ENCODE measurements around the gene MRE11. TPM values are rescaled to one million over a fixed set of nuclear protein-coding genes. Genes with fewer than 3 reads are reported as not detected.

MRE11 gene
- total RNA-seq, 6 donors from 2014 or later = 6.7 to 24.7 (median 16.3) TPM

DNA sequence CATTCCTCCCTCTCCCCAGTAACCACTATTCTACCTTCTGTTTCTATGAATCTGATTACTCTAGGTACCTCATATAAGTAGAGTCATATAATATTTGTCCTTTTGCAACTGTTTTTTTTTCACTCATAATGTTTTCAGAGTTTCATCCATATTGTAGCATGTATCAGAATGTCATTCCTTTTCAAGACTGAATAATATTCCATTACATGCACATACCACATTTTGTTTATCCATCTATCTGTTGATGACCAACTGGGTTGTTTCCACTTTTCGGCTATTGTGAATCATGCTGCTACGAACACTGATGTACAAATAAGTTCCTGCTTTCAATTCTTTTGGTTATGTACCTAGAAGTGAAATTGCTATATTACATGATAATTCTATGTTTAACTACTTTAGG lies 40.7 kb downstream of the MRE11 start:
- no peak for ATAC-seq (ENCODE audit: low FRiP score in 2 of 2)
- Histone ChIP-seq H3K9me3 (no peaks in the 10 kb centered on the region), H3K4me1 (no peaks in the 10 kb centered on the region), H3K27me3 (no peaks in the 10 kb centered on the region), H3K27ac (no peak overlapping the region), H3K4me3 (no peak overlapping the region), H3K36me3 (peaks cover 0 to 21% (median 0%) of the 10 kb centered on the region in 4 donors)
- TF ChIP-seq, protein P1, sequence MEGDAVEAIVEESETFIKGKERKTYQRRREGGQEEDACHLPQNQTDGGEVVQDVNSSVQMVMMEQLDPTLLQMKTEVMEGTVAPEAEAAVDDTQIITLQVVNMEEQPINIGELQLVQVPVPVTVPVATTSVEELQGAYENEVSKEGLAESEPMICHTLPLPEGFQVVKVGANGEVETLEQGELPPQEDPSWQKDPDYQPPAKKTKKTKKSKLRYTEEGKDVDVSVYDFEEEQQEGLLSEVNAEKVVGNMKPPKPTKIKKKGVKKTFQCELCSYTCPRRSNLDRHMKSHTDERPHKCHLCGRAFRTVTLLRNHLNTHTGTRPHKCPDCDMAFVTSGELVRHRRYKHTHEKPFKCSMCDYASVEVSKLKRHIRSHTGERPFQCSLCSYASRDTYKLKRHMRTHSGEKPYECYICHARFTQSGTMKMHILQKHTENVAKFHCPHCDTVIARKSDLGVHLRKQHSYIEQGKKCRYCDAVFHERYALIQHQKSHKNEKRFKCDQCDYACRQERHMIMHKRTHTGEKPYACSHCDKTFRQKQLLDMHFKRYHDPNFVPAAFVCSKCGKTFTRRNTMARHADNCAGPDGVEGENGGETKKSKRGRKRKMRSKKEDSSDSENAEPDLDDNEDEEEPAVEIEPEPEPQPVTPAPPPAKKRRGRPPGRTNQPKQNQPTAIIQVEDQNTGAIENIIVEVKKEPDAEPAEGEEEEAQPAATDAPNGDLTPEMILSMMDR (IDR thresholded peaks at IDR 0.05) = no peak
- TF ChIP-seq POLR2AphosphoS5 (IDR thresholded peaks at IDR 0.05) = no peak
- TF ChIP-seq EP300 (IDR thresholded peaks at IDR 0.05) = no peak
- no peak for TF ChIP-seq POLR2A (IDR thresholded peaks at IDR 0.05)
- 94 to 97% methylated on average over 2 of the region's 2 CpGs for WGBS, 2 donors
- DNase-seq = no peak

DNA sequence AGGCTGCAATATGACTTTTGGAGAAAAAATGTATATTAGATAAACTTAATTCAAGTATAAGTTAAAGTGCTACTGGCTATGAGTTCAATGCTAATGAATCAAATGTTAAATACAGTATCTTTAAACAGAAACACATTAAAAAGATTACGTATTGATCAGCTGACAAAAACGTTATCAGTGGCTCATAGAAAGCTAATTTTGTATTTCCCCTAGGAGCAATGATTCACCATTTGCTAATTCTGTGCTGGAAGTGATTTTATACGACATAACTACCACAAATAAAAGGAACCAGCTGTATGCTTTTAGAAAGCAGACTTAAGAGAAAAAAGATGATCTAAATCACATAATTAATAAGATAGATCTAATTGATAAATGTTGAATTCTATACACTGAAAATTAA lies 43.6 kb downstream of the MRE11 start:
- DNase-seq = no peak
- no peaks in the 10 kb centered on the region for H3K9me3 ChIP-seq
- H3K4me1 ChIP-seq = no peaks in the 10 kb centered on the region
- H3K4me3 ChIP-seq = no peak overlapping the region
- ATAC-seq (ENCODE audit: low FRiP score in 2 of 2) = no peak
- H3K27ac ChIP-seq = no peak overlapping the region
- WGBS, 2 donors = 75 to 83% methylated on average over 3 of the region's 3 CpGs
- H3K27me3 ChIP-seq = no peaks in the 10 kb centered on the region
- peaks cover 0 to 26% (median 17%) of the 10 kb centered on the region in 4 donors for H3K36me3 ChIP-seq
- TF ChIP-seq POLR2A (IDR thresholded peaks at IDR 0.05) = no peak
- TF ChIP-seq, protein P1 (IDR thresholded peaks at IDR 0.05) = no peak
- TF ChIP-seq EP300 (IDR thresholded peaks at IDR 0.05) = no peak
- no peak for TF ChIP-seq POLR2AphosphoS5 (IDR thresholded peaks at IDR 0.05)

DNA sequence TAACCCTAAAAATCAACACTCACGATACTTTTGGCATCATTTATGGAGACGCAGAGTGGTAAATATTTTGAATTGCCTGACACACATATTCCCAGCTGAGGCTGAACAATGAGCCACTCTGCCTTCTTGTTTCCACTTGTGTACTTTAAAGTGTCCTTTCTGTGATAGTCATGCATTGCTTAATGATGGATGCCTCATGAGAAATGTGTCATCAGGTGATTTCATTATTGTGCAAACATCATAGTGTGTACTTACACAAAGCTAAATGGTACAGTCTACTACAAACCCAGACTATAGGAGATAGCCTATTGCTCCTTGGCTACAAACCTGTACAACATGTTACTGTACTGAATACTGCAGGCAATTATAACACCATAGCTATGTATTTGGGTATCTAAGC lies 44.2 kb downstream of the MRE11 start:
- TF ChIP-seq POLR2A (IDR thresholded peaks at IDR 0.05) (no peak), EP300 (IDR thresholded peaks at IDR 0.05) (no peak), POLR2AphosphoS5 (IDR thresholded peaks at IDR 0.05) (no peak)
- TF ChIP-seq, protein P1 (IDR thresholded peaks at IDR 0.05) = no peak
- DNase-seq = no peak
- Histone ChIP-seq H3K9me3 (no peaks in the 10 kb centered on the region), H3K4me1 (no peaks in the 10 kb centered on the region), H3K27ac (no peak overlapping the region), H3K4me3 (no peak overlapping the region), H3K36me3 (peaks cover 0 to 31% (median 19%) of the 10 kb centered on the region in 4 donors), H3K27me3 (no peaks in the 10 kb centered on the region)
- ATAC-seq (ENCODE audit: low FRiP score in 2 of 2) = peak in 1 of 2 donors; percentile 41
- WGBS, 2 donors = 84 to 86% methylated on average over 2 of the region's 2 CpGs

- no peaks in the 10 kb centered on the region for H3K9me3 ChIP-seq
- no peak overlapping the region for H3K27ac ChIP-seq
- H3K4me1 ChIP-seq = no peaks in the 10 kb centered on the region
- WGBS, 2 donors = 88 to 94% methylated on average over 1 of the region's 1 CpG
- TF ChIP-seq, protein P1 (IDR thresholded peaks at IDR 0.05) = no peak
- peaks cover 0 to 32% (median 21%) of the 10 kb centered on the region in 4 donors for H3K36me3 ChIP-seq
- DNase-seq (no peak), ATAC-seq (ENCODE audit: low FRiP score in 2 of 2) (no peak)
- H3K4me3 ChIP-seq = no peak overlapping the region
- no peaks in the 10 kb centered on the region for H3K27me3 ChIP-seq
Measured at GRCh38 chr11:94449029-94449428, 44.6 kb downstream of the MRE11 start.

DNA sequence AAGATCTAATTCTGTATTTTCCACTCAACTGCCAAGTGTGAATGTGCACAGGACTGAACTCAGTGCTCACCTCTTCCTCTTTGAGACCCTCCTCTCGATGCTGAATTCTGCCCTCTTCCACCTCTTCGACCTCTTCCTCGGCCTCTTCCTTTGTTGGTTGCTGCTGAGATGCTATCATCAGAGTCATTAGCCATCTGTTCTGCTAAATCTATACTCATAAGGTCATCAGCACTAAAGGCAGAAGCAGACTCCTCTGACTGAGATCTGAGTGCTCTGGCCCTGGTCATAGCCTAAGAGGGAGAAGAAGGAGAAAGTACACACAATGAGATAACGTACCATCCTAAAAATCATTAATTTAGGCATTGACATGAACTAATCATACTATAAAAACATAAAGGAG lies 46.5 kb downstream of the MRE11 start:
- no peaks in the 10 kb centered on the region for H3K9me3 ChIP-seq
- H3K4me1 ChIP-seq = no peaks in the 10 kb centered on the region
- H3K4me3 ChIP-seq = no peak overlapping the region
- H3K27me3 ChIP-seq = no peaks in the 10 kb centered on the region
- no peak overlapping the region for H3K27ac ChIP-seq
- DNase-seq (no peak), ATAC-seq (ENCODE audit: low FRiP score in 2 of 2) (no peak)
- 95 to 99% methylated on average over 4 of the region's 4 CpGs for WGBS, 2 donors
- TF ChIP-seq, protein P1 (IDR thresholded peaks at IDR 0.05) = no peak
- TF ChIP-seq POLR2A (IDR thresholded peaks at IDR 0.05) (no peak), POLR2AphosphoS5 (IDR thresholded peaks at IDR 0.05) (no peak), EP300 (IDR thresholded peaks at IDR 0.05) (no peak)
- H3K36me3 ChIP-seq = peaks cover 0 to 38% (median 22%) of the 10 kb centered on the region in 4 donors

Data from upper lobe of left lung (tissue), 6 donors.